ENCODE results near the gene RAB3IP.
"Not testable (repeated sequence)": the region's sequence is repeated elsewhere in the genome, so short reads cannot be mapped to it uniquely, and the experiment has no call there.

Gene RAB3IP

GRCh38 chr12:69758105-69758504, 19.4 kb downstream of the RAB3IP start:
- DNase-seq: no peak

- DNase-seq: not testable (repeated sequence)
Observed at GRCh38 chr12:69759581-69759980, 20.9 kb downstream of the RAB3IP start.

- DNase-seq: no peak
Observed at GRCh38 chr12:69765515-69765914, 26.9 kb downstream of the RAB3IP start.

DNA sequence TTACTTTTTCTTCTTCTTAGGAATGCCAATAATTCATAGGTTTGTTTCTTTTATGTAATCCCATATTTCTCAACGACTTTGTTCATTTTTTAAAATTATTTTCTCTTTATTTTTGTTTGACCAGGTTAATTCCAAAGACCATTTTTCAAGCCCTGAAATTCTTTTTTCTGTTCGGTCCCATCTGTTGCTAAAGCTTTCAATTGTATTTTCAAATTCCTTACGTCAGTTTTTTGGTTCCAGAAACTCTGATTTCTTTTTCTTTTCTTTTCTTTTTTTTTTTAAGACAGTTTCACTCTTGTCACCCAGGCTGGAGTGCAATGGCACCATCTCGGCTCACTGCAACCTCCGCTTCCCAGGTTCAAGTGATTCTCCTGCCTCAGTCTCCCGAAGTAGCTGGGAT, 27.6 kb downstream of the RAB3IP start:
- DNase-seq: no peak

GRCh38 chr12:69779928-69780327, 41.3 kb downstream of the RAB3IP start:
- DNase-seq: no peak

DNA sequence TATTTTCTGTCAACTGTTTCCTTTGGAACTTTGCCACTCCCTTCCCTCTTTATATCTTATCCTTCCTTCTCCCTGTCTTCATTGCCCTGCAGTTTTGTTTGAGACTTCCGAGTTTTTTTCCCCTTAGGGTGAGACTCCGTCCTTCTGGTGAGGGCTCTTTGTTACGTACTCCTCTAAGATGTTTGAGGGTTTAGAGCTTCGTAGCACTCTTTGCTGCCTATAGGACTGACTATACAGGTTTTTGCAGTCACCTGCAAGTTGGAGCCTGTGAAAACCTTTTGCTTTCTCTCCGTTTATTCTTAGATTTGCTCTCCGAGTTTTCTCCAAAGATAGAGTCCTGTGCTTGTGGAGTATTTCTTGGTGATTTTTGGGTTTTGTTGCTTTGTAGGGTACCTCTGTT, 44.7 kb downstream of the RAB3IP start:
- no peak for DNase-seq

DNA sequence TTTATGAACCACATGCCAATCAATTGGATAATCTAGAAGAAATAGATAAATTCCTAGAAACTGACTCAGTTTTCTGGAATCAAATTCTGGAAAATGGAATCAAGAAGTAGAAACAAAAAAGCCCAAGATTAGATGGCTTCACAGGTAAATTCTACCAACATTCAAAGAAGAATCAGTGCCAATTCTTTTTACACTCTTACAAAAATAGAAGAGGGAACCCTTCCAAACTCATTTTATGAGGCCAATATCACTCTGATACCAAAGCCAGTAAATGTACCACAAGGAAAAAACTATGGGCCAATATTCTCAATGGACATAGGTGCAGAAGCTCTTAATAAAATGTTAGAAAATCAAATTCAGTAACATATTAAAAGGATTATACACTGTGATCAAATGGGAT, 50.7 kb downstream of the RAB3IP start:
- no peak for DNase-seq

DNA sequence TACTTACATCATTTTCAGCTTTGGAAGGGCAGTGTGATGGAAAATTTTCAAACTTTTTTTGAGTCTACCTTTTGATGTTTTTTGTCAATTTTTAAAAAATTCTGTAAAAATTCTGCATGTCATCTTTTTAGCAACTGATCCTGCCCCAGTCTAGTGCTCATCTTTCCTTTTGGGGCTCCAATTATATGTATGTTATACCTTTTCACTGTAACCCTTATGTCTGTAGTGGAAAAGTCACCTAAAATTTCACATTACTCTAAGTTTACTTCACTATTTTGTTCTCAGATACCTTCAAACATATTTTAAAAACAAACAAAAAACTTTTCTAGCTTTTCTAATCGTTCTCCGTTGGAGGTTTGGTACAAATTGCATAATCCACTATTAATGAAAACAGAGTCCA, 53.9 kb downstream of the RAB3IP start:
- DNase-seq: no peak

- DNase-seq: not testable (repeated sequence)
Observed at GRCh38 chr12:69807101-69807897, 68.6 kb downstream of the RAB3IP start.

DNA sequence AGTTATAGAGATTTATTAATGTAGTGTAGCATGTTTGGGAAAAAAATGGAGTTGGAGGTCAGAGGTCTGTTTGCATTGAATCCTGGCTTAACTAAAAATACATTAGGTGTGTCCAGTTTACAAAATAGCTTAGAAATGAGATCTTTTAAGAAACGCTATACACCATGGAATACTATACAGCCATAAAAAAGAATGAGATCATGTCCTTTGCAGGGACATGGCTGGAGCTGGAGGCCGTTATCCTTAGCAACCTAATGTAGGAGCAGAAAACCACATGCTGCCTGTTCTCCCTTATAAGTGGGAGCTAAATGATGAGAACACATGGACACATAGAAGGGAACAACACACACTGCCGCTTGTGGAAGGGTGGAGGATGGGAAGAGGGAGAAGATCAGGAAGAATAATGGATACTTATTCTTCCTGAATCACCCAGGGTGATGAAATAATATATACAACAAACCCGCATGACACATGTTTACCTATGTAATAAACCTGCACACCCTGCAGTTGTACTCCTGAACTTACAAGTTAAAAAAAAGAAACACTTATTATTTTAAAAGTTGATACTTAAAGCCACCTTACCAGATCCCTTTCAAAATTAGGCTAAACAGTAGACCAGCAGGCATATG, 72.3 kb downstream of the RAB3IP start:
- DNase-seq: no peak

DNA sequence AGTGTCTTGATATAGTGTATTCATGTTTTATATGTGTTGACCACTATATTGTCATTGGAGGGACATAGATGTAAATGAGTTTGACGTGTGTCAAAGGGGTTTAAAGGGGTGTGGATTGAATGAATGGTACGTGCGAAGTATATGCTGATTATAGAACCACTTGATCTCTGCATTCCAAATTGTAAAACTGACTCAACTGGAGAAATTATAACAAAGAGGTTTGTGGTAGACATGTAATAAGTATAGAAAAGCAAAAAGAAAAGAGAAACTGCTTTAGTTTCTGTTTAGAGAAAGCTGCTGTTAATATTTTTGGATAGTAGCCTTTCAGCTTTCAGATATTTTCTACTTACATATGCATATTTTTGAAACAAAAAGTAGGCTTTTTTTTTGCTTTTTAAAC, 77.4 kb downstream of the RAB3IP start:
- no peak for DNase-seq

DNA sequence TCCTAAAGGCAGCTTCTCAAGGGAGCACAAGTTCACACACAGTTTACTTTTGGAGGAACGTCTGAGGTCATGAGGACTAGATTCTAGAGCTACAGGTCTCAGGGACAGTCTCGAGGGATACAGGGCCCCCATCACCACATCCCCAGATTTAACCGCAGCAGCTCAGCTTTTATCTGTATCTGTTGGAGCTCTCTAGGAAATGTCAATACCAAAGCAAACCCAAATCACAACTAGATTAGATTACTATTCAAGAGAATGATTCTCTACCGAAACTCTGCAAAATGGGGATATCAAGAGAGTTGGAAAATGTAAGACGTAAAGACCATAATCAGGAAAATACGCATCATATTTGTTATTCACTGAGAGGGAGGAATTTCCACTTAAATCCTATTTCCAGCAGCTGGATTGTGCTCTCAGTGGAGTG, 82.4 kb downstream of the RAB3IP start:
- DNase-seq: no peak

DNA sequence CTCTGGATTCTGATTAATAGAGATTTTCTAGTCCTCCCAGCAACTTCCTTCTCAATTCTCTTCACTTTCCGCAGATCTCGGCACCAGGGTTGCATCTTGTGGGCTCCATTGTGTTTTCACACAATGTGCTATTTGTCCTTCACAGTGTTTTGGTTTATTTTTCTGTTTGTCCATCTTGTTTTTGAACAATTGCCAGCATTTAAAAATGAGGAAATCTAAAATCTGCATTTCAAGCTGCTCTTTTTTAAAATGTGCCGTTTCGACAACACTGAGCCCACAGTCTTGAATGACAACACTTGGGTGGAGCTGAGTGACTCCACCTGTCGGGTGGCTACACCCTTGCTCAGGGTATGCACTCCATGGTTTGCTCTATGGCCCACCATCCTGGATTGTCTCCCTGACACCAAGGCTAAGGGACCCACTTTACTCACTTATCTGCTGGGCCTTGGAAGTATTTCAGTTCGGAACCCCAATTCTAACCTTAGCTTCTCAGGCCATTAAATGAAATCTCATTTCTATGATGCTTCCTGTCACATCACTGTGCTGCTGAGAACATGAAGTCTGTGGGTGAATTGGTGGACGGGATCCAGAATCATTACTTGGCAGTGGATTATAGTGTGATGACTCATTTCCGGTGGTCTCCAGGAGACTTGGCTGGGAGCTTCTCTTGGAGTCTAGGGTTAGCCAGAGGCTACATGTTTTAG, 82.9 kb downstream of the RAB3IP start:
- no peak for DNase-seq

- no peak for DNase-seq
Observed at GRCh38 chr12:69822201-69822860, 83.7 kb downstream of the RAB3IP start.

- no peak for DNase-seq
Observed at GRCh38 chr12:69824028-69824427, 85.4 kb downstream of the RAB3IP start.

GRCh38 chr12:69824966-69825560, 86.4 kb downstream of the RAB3IP start, which contains the start of gene MYRFL:
MYRFL (plus strand) TSS chr12:69825227; CDS start chr12:69825518, 291 bp downstream.
- no peak for DNase-seq

DNA sequence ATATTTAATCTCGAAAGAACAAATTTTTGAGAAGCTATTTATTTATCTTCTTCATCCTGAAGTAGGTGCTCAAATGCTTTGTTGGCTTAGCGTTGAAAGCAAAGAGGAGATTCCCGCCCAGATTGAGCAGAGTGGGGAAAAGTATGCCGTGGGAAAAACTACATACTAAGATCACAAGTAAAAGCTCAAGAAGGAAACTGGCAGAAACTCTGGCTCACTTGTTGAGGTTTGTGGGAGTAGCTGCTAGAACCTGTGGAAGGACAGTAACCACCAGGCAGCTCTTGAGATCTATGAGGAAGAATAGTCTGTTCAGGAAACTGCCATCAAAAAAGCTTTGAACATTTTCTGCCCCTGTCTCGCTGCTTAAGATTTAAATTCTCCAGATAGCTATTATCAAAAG, 90.2 kb downstream of the RAB3IP start:
- DNase-seq: peak; percentile 3

- DNase-seq: no peak
Observed at GRCh38 chr12:69833696-69834095, 95.0 kb downstream of the RAB3IP start.

GRCh38 chr12:69834147-69834546, 95.5 kb downstream of the RAB3IP start:
- DNase-seq: no peak

- no peak for DNase-seq
Observed at GRCh38 chr12:69834576-69834975, 95.9 kb downstream of the RAB3IP start.

- DNase-seq: no peak
Observed at GRCh38 chr12:69835081-69835480, 96.4 kb downstream of the RAB3IP start.

DNA sequence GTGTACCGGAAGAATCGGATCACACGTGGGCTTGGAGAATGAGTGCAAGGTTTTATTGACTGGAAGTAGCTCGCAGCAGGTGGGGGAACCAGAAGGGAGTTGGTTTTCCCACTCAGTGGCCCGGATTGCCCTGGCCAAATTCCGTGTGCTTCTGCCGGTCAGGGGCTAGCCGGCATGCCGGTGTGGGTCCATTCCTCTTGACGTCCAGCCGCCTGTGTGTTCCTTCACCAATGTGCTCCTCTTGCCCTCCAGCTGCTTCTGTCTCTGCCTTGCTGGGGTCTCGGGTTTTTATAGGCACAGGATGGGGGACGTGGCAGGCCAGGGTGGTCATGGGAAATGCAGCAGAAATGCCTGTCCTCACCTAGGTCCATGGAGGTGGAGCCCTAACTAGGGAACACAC, 97.4 kb downstream of the RAB3IP start:
- DNase-seq: no peak

DNA sequence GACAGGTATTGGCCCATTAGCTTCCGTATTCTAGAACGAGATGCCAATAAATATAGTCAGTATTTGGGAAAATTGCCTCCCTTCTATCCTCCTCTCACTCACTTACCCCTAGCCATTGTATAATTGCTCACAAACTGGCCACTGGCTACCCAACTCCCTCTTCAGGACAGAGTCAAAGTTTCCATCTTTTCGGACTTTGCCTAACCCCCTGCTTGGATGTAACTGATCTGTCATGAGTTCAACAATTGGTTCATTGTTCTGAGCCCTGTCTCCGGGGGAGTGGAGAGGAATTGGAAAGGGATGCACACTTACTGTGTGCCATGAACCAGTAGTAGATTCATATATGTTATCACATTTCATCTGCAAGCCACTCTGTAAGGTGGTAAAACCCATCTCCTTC, 98.5 kb downstream of the RAB3IP start:
- DNase-seq: no peak

Measured in NCI-H2227 treated with DMSO at 0.1 percent for 48 hours (cell line).